Measurements from ENCODE around the gene ATP6V1C2. TPM values are rescaled to one million over a fixed set of nuclear protein-coding genes. Genes with fewer than 3 reads are reported as not detected.

Gene ATP6V1C2
- total RNA-seq, 1 experiment from 2014 or later: 2.0 TPM

DNA sequence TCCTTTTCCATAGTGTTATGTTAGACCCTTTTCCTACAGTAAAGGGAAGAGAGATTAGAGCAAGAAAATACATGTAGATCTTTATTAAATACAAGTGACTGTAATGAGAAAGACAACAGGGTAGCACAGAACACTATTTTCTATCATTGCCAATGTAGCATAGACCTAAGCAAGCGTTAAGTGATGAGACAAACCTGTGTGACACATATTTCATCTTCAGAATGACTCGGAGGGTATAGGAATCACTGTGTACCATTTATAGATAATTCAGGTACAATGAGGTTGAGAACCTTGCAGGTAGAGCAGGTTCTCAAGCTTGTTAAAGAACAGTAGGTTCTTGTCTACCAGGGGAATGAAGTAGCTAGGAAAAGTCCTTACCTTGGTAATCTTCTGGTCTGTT, 75.3 kb downstream of the ATP6V1C2 start:
- Histone ChIP-seq H4K20me1 (ENCODE audit: insufficient read depth) (peaks cover 10% of the 10 kb centered on the region; the same call in 1 of the 2 replicates), H3K27ac (ENCODE audit: low read depth, low read length) (no peak overlapping the region), H3K4me1 (ENCODE audit: control insufficient read depth in 1 of 2, insufficient read depth in 2 of 2, low read length in 2 of 2) (no peaks in the 10 kb centered on the region), H3K36me3 (ENCODE audit: control insufficient read depth in 1 of 2, insufficient read depth in 2 of 2, low read length in 2 of 2) (peaks cover 36 to 53% of the 10 kb centered on the region in 2 experiments), H2AFZ (ENCODE audit: low read depth, low read length, poor library complexity, severe bottlenecking) (no peak overlapping the region), H3K9me2 (ENCODE audit: insufficient read depth) (no peaks in the 10 kb centered on the region), H3K27me3 (ENCODE audit: insufficient read depth, low read length) (no peaks in the 10 kb centered on the region), H3K4me3 (replicated peaks in 1 of 2; ENCODE audit: low read depth in 1 of 2, low read length in 2 of 2) (no peak overlapping the region), H3K9me3 (ENCODE audit: control insufficient read depth in 1 of 2, insufficient read depth in 1 of 2, low read depth in 1 of 2, low read length in 2 of 2) (no peaks in the 10 kb centered on the region), H3K9ac (ENCODE audit: low read length) (no peak overlapping the region), H3K4me2 (ENCODE audit: low read length) (no peak overlapping the region), H3K79me2 (ENCODE audit: insufficient read depth, low read length) (peaks cover 95% of the 10 kb centered on the region)
- POLR2A ChIA-PET: no interaction called here
- RAD21 ChIA-PET (ENCODE audit: low non-redundant PET in 1 of 2, low total read pairs in 2 of 2, uncharacterized antibody in 2 of 2, unreplicated experiment in 2 of 2): no interaction called here
- DNase-seq (ENCODE audit: low read depth, low spot score) (no peak), ATAC-seq (no peak)
- no peak for TF ChIP-seq ZFX (IDR thresholded peaks at IDR 0.05)
- CTCF ChIA-PET: no interaction called here
- intact Hi-C loops (cut with micrococcal nuclease): no loop called here
- BruUV-seq (replicated peaks): no TSS peak

DNA sequence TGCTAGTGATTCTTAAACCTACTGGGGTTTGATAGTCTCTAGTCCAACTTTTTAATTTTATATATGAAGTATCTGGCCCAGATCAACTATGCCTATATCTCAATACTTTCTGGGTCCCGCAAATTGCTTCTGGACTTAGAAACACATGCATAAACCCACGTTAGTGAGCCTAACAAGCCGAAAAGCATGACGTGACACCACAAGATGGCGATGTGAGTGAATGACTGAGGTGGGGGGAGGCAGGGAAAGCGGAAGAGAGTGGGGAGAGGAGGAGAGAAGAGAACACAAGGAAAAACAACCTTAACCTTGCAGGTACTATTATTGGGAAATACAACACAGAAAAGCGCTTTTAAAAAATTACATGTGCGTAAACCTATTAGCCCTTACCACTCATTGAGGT, 77.4 kb downstream of the ATP6V1C2 start:
- TF ChIP-seq, protein P1, sequence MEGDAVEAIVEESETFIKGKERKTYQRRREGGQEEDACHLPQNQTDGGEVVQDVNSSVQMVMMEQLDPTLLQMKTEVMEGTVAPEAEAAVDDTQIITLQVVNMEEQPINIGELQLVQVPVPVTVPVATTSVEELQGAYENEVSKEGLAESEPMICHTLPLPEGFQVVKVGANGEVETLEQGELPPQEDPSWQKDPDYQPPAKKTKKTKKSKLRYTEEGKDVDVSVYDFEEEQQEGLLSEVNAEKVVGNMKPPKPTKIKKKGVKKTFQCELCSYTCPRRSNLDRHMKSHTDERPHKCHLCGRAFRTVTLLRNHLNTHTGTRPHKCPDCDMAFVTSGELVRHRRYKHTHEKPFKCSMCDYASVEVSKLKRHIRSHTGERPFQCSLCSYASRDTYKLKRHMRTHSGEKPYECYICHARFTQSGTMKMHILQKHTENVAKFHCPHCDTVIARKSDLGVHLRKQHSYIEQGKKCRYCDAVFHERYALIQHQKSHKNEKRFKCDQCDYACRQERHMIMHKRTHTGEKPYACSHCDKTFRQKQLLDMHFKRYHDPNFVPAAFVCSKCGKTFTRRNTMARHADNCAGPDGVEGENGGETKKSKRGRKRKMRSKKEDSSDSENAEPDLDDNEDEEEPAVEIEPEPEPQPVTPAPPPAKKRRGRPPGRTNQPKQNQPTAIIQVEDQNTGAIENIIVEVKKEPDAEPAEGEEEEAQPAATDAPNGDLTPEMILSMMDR (IDR thresholded peaks at IDR 0.05 in 2 of 3, conservative IDR thresholded peaks at IDR 0.05 in 1 of 3; ENCODE audit: borderline replicate concordance in 1 of 3, insufficient read depth in 1 of 3, low read depth in 2 of 3, low read length in 2 of 3): peak in 2 of 3 experiments; percentile 17 to 21; a peak in 1 of 6 replicates
- TF ChIP-seq CEBPB (IDR thresholded peaks at IDR 0.05; ENCODE audit: low read depth) (no peak), RAD21 (IDR thresholded peaks at IDR 0.05; ENCODE audit: low read depth) (peak; percentile 9; the same call in 1 of the 2 replicates)
- no peak overlapping the region for H2AFZ ChIP-seq (ENCODE audit: low read depth, low read length, poor library complexity, severe bottlenecking)
- no peaks in the 10 kb centered on the region for H3K27me3 ChIP-seq (ENCODE audit: insufficient read depth, low read length)
- peaks cover 32 to 45% of the 10 kb centered on the region in 2 experiments for H3K36me3 ChIP-seq (ENCODE audit: control insufficient read depth in 1 of 2, insufficient read depth in 2 of 2, low read length in 2 of 2)
- no peaks in the 10 kb centered on the region for H3K4me1 ChIP-seq (ENCODE audit: control insufficient read depth in 1 of 2, insufficient read depth in 2 of 2, low read length in 2 of 2)
- no peak overlapping the region for H3K27ac ChIP-seq (ENCODE audit: low read depth, low read length)
- ATAC-seq (peak; percentile 47; the same call in 1 of the 2 replicates), DNase-seq (ENCODE audit: low read depth, low spot score) (no peak)
- ChIA-PET POLR2A (interaction anchor here (0.7 kb wide), 1 partner anchor 21 kb away, joined by 4 read pairs; no protein-coding TSS in a partner anchor), RAD21 (ENCODE audit: low non-redundant PET in 1 of 2, low total read pairs in 2 of 2, uncharacterized antibody in 2 of 2, unreplicated experiment in 2 of 2) (no interaction called here), CTCF (interaction anchor here (1.2 kb wide), 1 partner anchor 14 kb away, joined by 3 read pairs; the partner anchor contains the start of gene PDIA6)
- H4K20me1 ChIP-seq (ENCODE audit: insufficient read depth): peaks cover 14% of the 10 kb centered on the region; the same call in 1 of the 2 replicates
- no peaks in the 10 kb centered on the region for H3K9me2 ChIP-seq (ENCODE audit: insufficient read depth)
- intact Hi-C loops (cut with micrococcal nuclease): no loop called here
- no peaks in the 10 kb centered on the region for H3K9me3 ChIP-seq (ENCODE audit: control insufficient read depth in 1 of 2, insufficient read depth in 1 of 2, low read depth in 1 of 2, low read length in 2 of 2)
- no TSS peak for BruUV-seq (replicated peaks)
- no peak overlapping the region for H3K4me2 ChIP-seq (ENCODE audit: low read length)
- peaks cover 96% of the 10 kb centered on the region for H3K79me2 ChIP-seq (ENCODE audit: insufficient read depth, low read length)
- no peak overlapping the region for H3K9ac ChIP-seq (ENCODE audit: low read length)
- no peak overlapping the region for H3K4me3 ChIP-seq (replicated peaks in 1 of 2; ENCODE audit: low read depth in 1 of 2, low read length in 2 of 2)

All from HCT116 (cell line).